Measurements from ENCODE around the gene LRP1.

DNA sequence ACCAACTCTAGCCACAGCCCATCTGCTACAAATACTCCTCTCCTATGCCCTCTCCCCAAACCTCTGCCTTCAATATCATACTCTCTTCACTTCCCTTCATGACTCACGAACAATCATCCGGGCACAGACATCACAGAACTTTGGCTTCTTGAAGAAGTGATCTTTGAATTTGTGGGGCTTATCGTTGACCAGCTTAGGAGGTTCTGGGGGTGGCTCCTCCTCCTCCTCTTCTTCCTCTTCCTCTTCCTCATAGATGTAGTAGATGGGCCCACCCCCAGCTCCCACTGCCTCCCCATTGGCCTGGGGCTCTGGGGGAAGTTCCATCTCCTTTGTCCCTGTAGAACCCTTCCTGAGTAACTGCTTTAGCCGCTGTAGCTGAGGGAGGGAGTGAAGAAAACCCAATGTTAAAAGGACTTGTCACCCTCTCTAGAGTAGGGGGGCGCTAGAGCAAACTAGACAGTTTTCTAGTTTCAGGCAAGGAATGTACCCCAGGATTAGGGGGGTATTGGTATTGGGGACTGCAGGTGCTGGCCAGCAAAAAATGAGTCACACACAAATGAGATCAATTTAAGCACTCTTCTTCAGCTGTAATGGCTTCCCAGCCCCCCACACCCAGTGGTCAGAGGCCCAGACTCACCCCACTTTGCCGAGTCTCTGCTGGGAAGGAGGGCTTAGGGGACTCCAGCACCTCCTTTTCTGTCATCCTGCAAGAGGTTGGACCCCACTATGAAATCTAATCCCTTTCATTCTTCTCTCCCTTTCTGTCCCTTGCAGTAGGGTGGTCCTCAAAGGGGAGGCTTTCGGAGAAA lies 120.9 kb downstream of the LRP1 start:
- TF ChIP-seq, protein P1, sequence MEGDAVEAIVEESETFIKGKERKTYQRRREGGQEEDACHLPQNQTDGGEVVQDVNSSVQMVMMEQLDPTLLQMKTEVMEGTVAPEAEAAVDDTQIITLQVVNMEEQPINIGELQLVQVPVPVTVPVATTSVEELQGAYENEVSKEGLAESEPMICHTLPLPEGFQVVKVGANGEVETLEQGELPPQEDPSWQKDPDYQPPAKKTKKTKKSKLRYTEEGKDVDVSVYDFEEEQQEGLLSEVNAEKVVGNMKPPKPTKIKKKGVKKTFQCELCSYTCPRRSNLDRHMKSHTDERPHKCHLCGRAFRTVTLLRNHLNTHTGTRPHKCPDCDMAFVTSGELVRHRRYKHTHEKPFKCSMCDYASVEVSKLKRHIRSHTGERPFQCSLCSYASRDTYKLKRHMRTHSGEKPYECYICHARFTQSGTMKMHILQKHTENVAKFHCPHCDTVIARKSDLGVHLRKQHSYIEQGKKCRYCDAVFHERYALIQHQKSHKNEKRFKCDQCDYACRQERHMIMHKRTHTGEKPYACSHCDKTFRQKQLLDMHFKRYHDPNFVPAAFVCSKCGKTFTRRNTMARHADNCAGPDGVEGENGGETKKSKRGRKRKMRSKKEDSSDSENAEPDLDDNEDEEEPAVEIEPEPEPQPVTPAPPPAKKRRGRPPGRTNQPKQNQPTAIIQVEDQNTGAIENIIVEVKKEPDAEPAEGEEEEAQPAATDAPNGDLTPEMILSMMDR (conservative IDR thresholded peaks at IDR 0.05; ENCODE audit: low read depth, low read length) = no peak
- TF ChIP-seq POLR2A (IDR thresholded peaks at IDR 0.05; ENCODE audit: low read depth, low read length) = no peak
- TF ChIP-seq RAD21 (IDR thresholded peaks at IDR 0.05; ENCODE audit: low read length) = no peak
- no peak for TF ChIP-seq SMC3 (IDR thresholded peaks at IDR 0.05; ENCODE audit: low read depth, low read length)
- no peak for TF ChIP-seq NFE2L2 (IDR thresholded peaks at IDR 0.05; ENCODE audit: low read depth, low read length)
- no peak for TF ChIP-seq CHD1 (IDR thresholded peaks at IDR 0.05; ENCODE audit: low read depth, low read length)
- no peak for TF ChIP-seq MXI1 (IDR thresholded peaks at IDR 0.05; ENCODE audit: borderline replicate concordance, low read depth, low read length)
- TF ChIP-seq, protein P2, sequence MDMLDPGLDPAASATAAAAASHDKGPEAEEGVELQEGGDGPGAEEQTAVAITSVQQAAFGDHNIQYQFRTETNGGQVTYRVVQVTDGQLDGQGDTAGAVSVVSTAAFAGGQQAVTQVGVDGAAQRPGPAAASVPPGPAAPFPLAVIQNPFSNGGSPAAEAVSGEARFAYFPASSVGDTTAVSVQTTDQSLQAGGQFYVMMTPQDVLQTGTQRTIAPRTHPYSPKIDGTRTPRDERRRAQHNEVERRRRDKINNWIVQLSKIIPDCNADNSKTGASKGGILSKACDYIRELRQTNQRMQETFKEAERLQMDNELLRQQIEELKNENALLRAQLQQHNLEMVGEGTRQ (IDR thresholded peaks at IDR 0.05; ENCODE audit: low read depth, low read length) = no peak
- no peak for TF ChIP-seq RFX5 (IDR thresholded peaks at IDR 0.05; ENCODE audit: low read depth, low read length)
- no peak for TF ChIP-seq MAFK (IDR thresholded peaks at IDR 0.05; ENCODE audit: low read depth, low read length)

All from IMR-90 (cell line).